ENCODE data around the gene CAP2.

Gene CAP2

GRCh38 chr6:17456711-17457110 lies 63.3 kb downstream of the CAP2 start:
- Histone ChIP-seq H3K9ac (ENCODE audit: low read length in 2 of 2) (no peak overlapping the region), H3K36me3 (ENCODE audit: control insufficient read depth in 2 of 2, insufficient read depth in 2 of 2, low read length in 2 of 2) (no peaks in the 10 kb centered on the region), H3K9me3 (ENCODE audit: control insufficient read depth in 2 of 2, low read length in 2 of 2) (no peaks in the 10 kb centered on the region), H3K27me3 (ENCODE audit: control insufficient read depth in 1 of 2, insufficient read depth in 2 of 2, low read length in 2 of 2) (no peaks in the 10 kb centered on the region), H3K27ac (ENCODE audit: low read length) (no peak overlapping the region), H3K4me1 (ENCODE audit: control insufficient read depth, insufficient read depth, low read length) (no peaks in the 10 kb centered on the region), H3K4me3 (ENCODE audit: low read length in 2 of 2) (no peak overlapping the region)

DNA sequence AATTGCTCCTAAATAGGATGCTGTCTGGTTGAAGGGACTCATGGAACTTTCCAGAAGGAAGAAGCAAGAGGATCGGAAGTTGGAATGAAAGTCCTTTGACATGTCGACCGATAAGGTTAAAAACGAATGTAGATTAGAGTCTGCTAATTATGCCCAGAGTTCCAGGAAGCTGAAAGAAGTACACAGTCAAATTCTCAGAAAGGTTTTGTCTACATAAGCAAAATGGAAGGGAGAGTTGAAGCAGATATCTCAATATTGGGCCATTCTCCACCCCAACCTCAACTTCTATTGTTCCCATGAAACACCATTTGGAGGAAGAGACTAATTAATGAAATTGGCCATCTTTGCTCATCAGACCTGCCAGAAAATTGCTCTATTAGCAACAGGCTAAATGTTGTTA lies 64.0 kb downstream of the CAP2 start:
- no peaks in the 10 kb centered on the region for H3K4me1 ChIP-seq (ENCODE audit: control insufficient read depth, insufficient read depth, low read length)
- H3K27ac ChIP-seq (ENCODE audit: low read length): no peak overlapping the region
- H3K9ac ChIP-seq (ENCODE audit: low read length in 2 of 2): no peak overlapping the region
- no peaks in the 10 kb centered on the region for H3K27me3 ChIP-seq (ENCODE audit: control insufficient read depth in 1 of 2, insufficient read depth in 2 of 2, low read length in 2 of 2)
- H3K4me3 ChIP-seq (ENCODE audit: low read length in 2 of 2): no peak overlapping the region
- no peaks in the 10 kb centered on the region for H3K9me3 ChIP-seq (ENCODE audit: control insufficient read depth in 2 of 2, low read length in 2 of 2)
- no peaks in the 10 kb centered on the region for H3K36me3 ChIP-seq (ENCODE audit: control insufficient read depth in 2 of 2, insufficient read depth in 2 of 2, low read length in 2 of 2)

DNA sequence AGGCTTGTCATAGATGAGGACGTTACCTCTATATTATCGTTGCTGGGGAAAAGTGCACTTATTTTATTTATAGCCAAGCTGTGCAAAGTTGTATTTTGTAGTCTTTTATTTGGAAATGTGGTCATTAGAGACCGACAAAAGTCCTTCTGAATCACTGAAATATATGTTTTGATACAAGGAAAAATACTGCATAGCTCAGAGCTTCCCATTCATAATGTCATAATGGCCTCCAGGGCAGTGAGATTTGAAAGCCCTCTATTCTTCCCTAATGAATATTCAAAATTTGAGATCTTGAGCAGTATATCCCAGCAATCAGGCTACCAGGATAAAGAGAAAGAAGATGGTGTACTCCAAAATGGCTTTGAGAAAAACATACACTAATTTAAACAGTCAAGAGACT lies 64.6 kb downstream of the CAP2 start:
- peaks cover 0 to 4% of the 10 kb centered on the region in 2 donors for H3K36me3 ChIP-seq (ENCODE audit: control insufficient read depth in 2 of 2, insufficient read depth in 2 of 2, low read length in 2 of 2)
- no peaks in the 10 kb centered on the region for H3K27me3 ChIP-seq (ENCODE audit: control insufficient read depth in 1 of 2, insufficient read depth in 2 of 2, low read length in 2 of 2)
- H3K4me3 ChIP-seq (ENCODE audit: low read length in 2 of 2): no peak overlapping the region
- H3K9ac ChIP-seq (ENCODE audit: low read length in 2 of 2): no peak overlapping the region
- H3K27ac ChIP-seq (ENCODE audit: low read length): no peak overlapping the region
- H3K9me3 ChIP-seq (ENCODE audit: control insufficient read depth in 2 of 2, low read length in 2 of 2): no peaks in the 10 kb centered on the region
- no peaks in the 10 kb centered on the region for H3K4me1 ChIP-seq (ENCODE audit: control insufficient read depth, insufficient read depth, low read length)

- H3K9ac ChIP-seq (ENCODE audit: low read length in 2 of 2): no peak overlapping the region
- H3K4me1 ChIP-seq (ENCODE audit: control insufficient read depth, insufficient read depth, low read length): no peaks in the 10 kb centered on the region
- no peak overlapping the region for H3K4me3 ChIP-seq (ENCODE audit: low read length in 2 of 2)
- no peaks in the 10 kb centered on the region for H3K27me3 ChIP-seq (ENCODE audit: control insufficient read depth in 1 of 2, insufficient read depth in 2 of 2, low read length in 2 of 2)
- no peaks in the 10 kb centered on the region for H3K9me3 ChIP-seq (ENCODE audit: control insufficient read depth in 2 of 2, low read length in 2 of 2)
- peaks cover 0 to 5% of the 10 kb centered on the region in 2 donors for H3K36me3 ChIP-seq (ENCODE audit: control insufficient read depth in 2 of 2, insufficient read depth in 2 of 2, low read length in 2 of 2)
- no peak overlapping the region for H3K27ac ChIP-seq (ENCODE audit: low read length)
Measured at GRCh38 chr6:17458966-17459365, 65.6 kb downstream of the CAP2 start.

GRCh38 chr6:17460862-17461261 lies 67.5 kb downstream of the CAP2 start:
- Histone ChIP-seq H3K9ac (ENCODE audit: low read length in 2 of 2) (no peak overlapping the region), H3K27ac (ENCODE audit: low read length) (no peak overlapping the region), H3K36me3 (ENCODE audit: control insufficient read depth in 2 of 2, insufficient read depth in 2 of 2, low read length in 2 of 2) (peaks cover 5 to 10% of the 10 kb centered on the region in 2 donors), H3K9me3 (ENCODE audit: control insufficient read depth in 2 of 2, low read length in 2 of 2) (no peaks in the 10 kb centered on the region), H3K27me3 (ENCODE audit: control insufficient read depth in 1 of 2, insufficient read depth in 2 of 2, low read length in 2 of 2) (no peaks in the 10 kb centered on the region), H3K4me1 (ENCODE audit: control insufficient read depth, insufficient read depth, low read length) (no peaks in the 10 kb centered on the region), H3K4me3 (ENCODE audit: low read length in 2 of 2) (no peak overlapping the region)

DNA sequence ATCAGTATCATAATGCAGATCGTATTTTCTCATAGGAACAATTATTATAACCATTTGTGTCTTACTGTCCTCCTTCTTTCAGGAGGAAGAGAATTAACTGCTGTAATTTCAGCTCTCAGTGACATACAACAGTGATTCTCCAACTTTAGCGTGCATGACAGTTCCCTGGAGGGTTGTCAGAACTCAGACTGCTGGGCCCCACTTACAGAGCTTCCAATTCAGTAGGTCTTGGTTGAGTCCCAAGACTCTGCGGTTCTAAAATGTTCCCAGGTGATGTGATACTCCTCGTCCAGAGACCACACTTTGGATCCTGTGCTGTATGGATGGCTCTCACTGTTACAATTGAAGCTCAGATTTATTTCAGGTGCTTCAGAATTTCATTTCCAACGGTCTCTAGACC lies 72.8 kb downstream of the CAP2 start:
- Histone ChIP-seq H3K9ac (ENCODE audit: low read length in 2 of 2) (no peak overlapping the region), H3K4me1 (ENCODE audit: control insufficient read depth, insufficient read depth, low read length) (peaks cover 12% of the 10 kb centered on the region), H3K27ac (ENCODE audit: low read length) (no peak overlapping the region), H3K36me3 (ENCODE audit: control insufficient read depth in 2 of 2, insufficient read depth in 2 of 2, low read length in 2 of 2) (peaks cover 5 to 16% of the 10 kb centered on the region in 2 donors), H3K9me3 (ENCODE audit: control insufficient read depth in 2 of 2, low read length in 2 of 2) (no peaks in the 10 kb centered on the region), H3K27me3 (ENCODE audit: control insufficient read depth in 1 of 2, insufficient read depth in 2 of 2, low read length in 2 of 2) (no peaks in the 10 kb centered on the region), H3K4me3 (ENCODE audit: low read length in 2 of 2) (no peak overlapping the region)

DNA sequence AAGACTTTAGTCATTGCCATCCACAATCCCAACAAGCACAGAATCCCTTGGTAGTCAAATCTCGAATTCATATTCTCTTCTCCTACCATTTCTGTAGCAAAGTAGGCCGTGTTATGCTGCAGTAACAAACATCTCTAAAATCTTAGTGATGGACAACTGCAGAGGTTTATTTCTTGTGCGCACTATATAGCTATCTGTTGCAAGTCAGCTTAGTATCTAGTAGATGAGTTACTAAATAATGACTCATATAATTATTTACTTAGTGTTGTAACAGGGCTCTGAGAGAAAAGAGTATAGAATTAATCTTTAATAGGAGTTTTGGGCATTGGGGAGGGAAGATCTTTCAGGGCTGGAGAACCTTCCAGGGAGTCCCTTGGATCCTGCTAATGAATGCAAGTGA lies 73.3 kb downstream of the CAP2 start:
- Histone ChIP-seq H3K9me3 (ENCODE audit: control insufficient read depth in 2 of 2, low read length in 2 of 2) (no peaks in the 10 kb centered on the region), H3K4me1 (ENCODE audit: control insufficient read depth, insufficient read depth, low read length) (peaks cover 12% of the 10 kb centered on the region), H3K27ac (ENCODE audit: low read length) (no peak overlapping the region), H3K27me3 (ENCODE audit: control insufficient read depth in 1 of 2, insufficient read depth in 2 of 2, low read length in 2 of 2) (no peaks in the 10 kb centered on the region), H3K36me3 (ENCODE audit: control insufficient read depth in 2 of 2, insufficient read depth in 2 of 2, low read length in 2 of 2) (peaks cover 5 to 16% of the 10 kb centered on the region in 2 donors), H3K9ac (ENCODE audit: low read length in 2 of 2) (no peak overlapping the region), H3K4me3 (ENCODE audit: low read length in 2 of 2) (no peak overlapping the region)

GRCh38 chr6:17469006-17469832 lies 75.8 kb downstream of the CAP2 start:
- H3K4me1 ChIP-seq (ENCODE audit: control insufficient read depth, insufficient read depth, low read length): peaks cover 20% of the 10 kb centered on the region
- H3K9ac ChIP-seq (ENCODE audit: low read length in 2 of 2): peak overlapping the region in 1 of 2 donors; percentile 13
- no peaks in the 10 kb centered on the region for H3K9me3 ChIP-seq (ENCODE audit: control insufficient read depth in 2 of 2, low read length in 2 of 2)
- no peak overlapping the region for H3K4me3 ChIP-seq (ENCODE audit: low read length in 2 of 2)
- H3K27me3 ChIP-seq (ENCODE audit: control insufficient read depth in 1 of 2, insufficient read depth in 2 of 2, low read length in 2 of 2): no peaks in the 10 kb centered on the region
- H3K36me3 ChIP-seq (ENCODE audit: control insufficient read depth in 2 of 2, insufficient read depth in 2 of 2, low read length in 2 of 2): peaks cover 0 to 16% of the 10 kb centered on the region in 2 donors
- peak overlapping the region; percentile 56 for H3K27ac ChIP-seq (ENCODE audit: low read length)

DNA sequence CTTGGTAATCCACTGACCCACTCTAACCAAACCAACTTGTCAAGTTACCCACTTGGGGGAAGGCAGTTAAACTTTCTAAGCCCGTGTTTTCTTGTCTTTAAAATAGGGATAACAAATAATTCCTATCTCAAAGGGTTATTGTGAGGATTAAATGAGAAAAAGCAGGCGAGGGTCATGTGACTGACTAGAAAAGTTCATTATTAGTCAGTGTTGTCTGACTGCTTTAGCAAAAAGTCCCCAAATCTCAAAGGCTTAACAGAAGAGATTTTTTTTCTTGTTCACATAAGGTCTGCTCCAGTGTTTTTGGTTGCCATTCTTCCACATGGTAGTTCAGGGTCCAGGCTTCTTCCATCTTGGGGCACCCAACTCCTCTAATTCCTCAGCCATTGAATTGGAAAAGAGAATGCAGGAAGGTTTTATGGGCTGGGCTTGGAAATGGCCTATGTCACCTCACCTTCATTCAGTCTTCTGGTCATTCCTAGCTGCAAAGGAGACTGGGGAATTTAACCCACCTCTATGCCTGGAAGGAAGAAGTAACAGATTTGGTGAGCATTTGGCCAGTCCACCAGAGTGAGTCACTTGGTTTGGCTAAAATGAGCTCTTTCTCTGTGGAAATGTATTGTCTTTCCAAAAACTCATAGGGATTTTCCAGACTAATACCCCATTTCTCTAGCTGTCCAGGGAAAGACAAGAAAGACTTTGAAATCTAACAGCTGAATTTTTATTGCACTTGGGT lies 77.0 kb downstream of the CAP2 start:
- peak overlapping the region in 1 of 2 donors; percentile 13 for H3K9ac ChIP-seq (ENCODE audit: low read length in 2 of 2)
- no peaks in the 10 kb centered on the region for H3K9me3 ChIP-seq (ENCODE audit: control insufficient read depth in 2 of 2, low read length in 2 of 2)
- peaks cover 25% of the 10 kb centered on the region for H3K4me1 ChIP-seq (ENCODE audit: control insufficient read depth, insufficient read depth, low read length)
- peak overlapping the region; percentile 56 for H3K27ac ChIP-seq (ENCODE audit: low read length)
- H3K4me3 ChIP-seq (ENCODE audit: low read length in 2 of 2): no peak overlapping the region
- H3K36me3 ChIP-seq (ENCODE audit: control insufficient read depth in 2 of 2, insufficient read depth in 2 of 2, low read length in 2 of 2): peaks cover 0 to 9% of the 10 kb centered on the region in 2 donors
- H3K27me3 ChIP-seq (ENCODE audit: control insufficient read depth in 1 of 2, insufficient read depth in 2 of 2, low read length in 2 of 2): no peaks in the 10 kb centered on the region

DNA sequence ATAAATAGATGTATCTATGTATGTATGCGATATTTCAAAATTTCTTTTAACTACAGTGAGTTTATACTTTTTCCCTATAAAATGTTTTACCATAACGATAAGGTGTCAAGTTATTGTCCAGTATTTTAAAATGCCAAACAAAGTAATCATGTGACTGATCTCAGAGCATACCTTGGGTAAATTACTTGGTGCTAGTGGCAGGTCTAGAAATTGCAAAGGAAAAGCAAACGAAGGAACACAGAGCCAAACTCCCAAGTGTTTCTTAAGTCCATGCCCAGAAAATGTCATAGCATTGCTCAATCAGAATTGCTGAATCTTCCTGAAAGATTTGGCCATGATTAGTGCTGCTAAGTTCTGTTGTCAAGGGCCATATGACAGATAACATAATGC lies 77.5 kb downstream of the CAP2 start:
- Histone ChIP-seq H3K9me3 (ENCODE audit: control insufficient read depth in 2 of 2, low read length in 2 of 2) (no peaks in the 10 kb centered on the region), H3K27me3 (ENCODE audit: control insufficient read depth in 1 of 2, insufficient read depth in 2 of 2, low read length in 2 of 2) (no peaks in the 10 kb centered on the region), H3K9ac (ENCODE audit: low read length in 2 of 2) (no peak overlapping the region), H3K27ac (ENCODE audit: low read length) (peak overlapping the region; percentile 92), H3K4me3 (ENCODE audit: low read length in 2 of 2) (no peak overlapping the region), H3K4me1 (ENCODE audit: control insufficient read depth, insufficient read depth, low read length) (peaks cover 25% of the 10 kb centered on the region), H3K36me3 (ENCODE audit: control insufficient read depth in 2 of 2, insufficient read depth in 2 of 2, low read length in 2 of 2) (peaks cover 0 to 5% of the 10 kb centered on the region in 2 donors)
